ENCODE data around the gene NDUFV2. TPM values are rescaled to one million over a fixed set of nuclear protein-coding genes. Genes with fewer than 3 reads are reported as not detected.

Gene NDUFV2
- total and polyA plus RNA-seq, 2 of the 8 experiments (the other 6 are each of a cell fraction or from before 2014, with no cell fraction given), result 90.8 to 191 TPM

DNA sequence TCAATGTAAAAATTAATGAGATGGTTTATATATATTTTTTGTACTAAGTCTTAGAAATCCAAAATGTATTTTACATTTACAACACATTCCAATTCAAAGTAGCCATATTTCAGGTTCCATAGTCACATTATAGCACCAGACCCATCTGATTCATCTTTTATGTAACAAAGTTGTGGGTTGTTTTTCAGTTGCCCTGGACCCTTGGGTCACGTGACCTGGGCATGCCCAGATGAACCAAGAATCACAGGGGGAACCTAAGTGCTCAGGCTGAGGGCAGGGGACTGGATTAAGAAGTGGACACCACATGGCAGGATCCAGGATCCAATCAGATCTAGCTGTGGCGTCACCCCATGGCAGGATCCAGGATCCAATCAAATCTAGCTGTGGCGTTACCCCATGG is 44.9 kb upstream of the NDUFV2 start:
- Histone ChIP-seq H3K27ac (ENCODE audit: low read depth, low read length) (no peak overlapping the region), H3K4ac (replicated peaks; ENCODE audit: insufficient read length, low read depth, low read length) (no peak overlapping the region), H2BK20ac (ENCODE audit: low read length) (no peak overlapping the region), H3K23ac (ENCODE audit: insufficient read length) (no peak overlapping the region), H4K5ac (ENCODE audit: insufficient read length, low read depth, low read length) (no peak overlapping the region), H3K79me1 (ENCODE audit: low read depth, low read length) (no peaks in the 10 kb centered on the region), H3K4me2 (ENCODE audit: insufficient read depth in 1 of 2, low read depth in 2 of 2, low read length in 2 of 2) (no peak overlapping the region), H3K23me2 (ENCODE audit: low read depth, low read length) (no peaks in the 10 kb centered on the region), H2AK5ac (ENCODE audit: low read depth, low read length) (no peak overlapping the region), H3K9me3 (ENCODE audit: insufficient read depth in 2 of 2, low read depth in 1 of 2, low read length in 1 of 2) (peaks cover 3 to 7% of the 10 kb centered on the region in 2 experiments; a peak in 3 of 4 replicates), H2BK120ac (replicated peaks; ENCODE audit: low read depth, low read length) (no peak overlapping the region), H4K91ac (replicated peaks; ENCODE audit: insufficient read length, low read length) (no peak overlapping the region), H3K56ac (replicated peaks; ENCODE audit: insufficient read length, low read depth, low read length) (no peak overlapping the region), H3K36me3 (ENCODE audit: control insufficient read depth in 2 of 4, insufficient read depth in 4 of 4, low read length in 3 of 4) (no peaks in the 10 kb centered on the region), H3K4me1 (replicated peaks in 1 of 4; ENCODE audit: control insufficient read depth in 3 of 4, insufficient read depth in 4 of 4, low read length in 3 of 4) (no peaks in the 10 kb centered on the region), H3K18ac (ENCODE audit: extremely low read depth, low read length) (no peak overlapping the region), H4K8ac (ENCODE audit: extremely low read depth, insufficient read depth, low read length) (no peak overlapping the region; the same call in 1 of the 2 replicates), H2AFZ (ENCODE audit: low read length) (no peak overlapping the region), H3K9ac (replicated peaks in 1 of 4; ENCODE audit: extremely low read depth in 1 of 4, low read depth in 3 of 4, low read length in 3 of 4) (no peak overlapping the region), H3K27me3 (replicated peaks in 1 of 4; ENCODE audit: control insufficient read depth in 3 of 4, extremely low read depth in 1 of 4, insufficient read depth in 3 of 4, low read length in 3 of 4) (no peaks in the 10 kb centered on the region), H3K14ac (ENCODE audit: insufficient read length) (no peak overlapping the region), H4K20me1 (replicated peaks in 1 of 2; ENCODE audit: control insufficient read depth in 1 of 2, insufficient read depth in 2 of 2, low read length in 2 of 2) (no peaks in the 10 kb centered on the region), H3K79me2 (ENCODE audit: control insufficient read depth in 1 of 2, insufficient read depth in 2 of 2, low read length in 2 of 2) (no peaks in the 10 kb centered on the region), H3K4me3 (ENCODE audit: extremely low read depth in 1 of 4, insufficient read depth in 2 of 4, low read depth in 3 of 4, low read length in 4 of 4) (no peak overlapping the region), H2BK5ac (ENCODE audit: low read depth, low read length) (no peak overlapping the region), H2BK12ac (ENCODE audit: low read depth, low read length) (no peak overlapping the region), H2BK15ac (ENCODE audit: low read length) (no peak overlapping the region)
- DNase-seq (ENCODE audit: low read depth in 1 of 2, low spot score in 2 of 2) (no peak), FAIRE-seq (no peak)
- ChIA-PET POLR2A (ENCODE audit: partially characterized antibody) (no interaction called here), CTCF (ENCODE audit: partially characterized antibody) (interaction anchor here (0.6 to 0.8 kb wide), 3 partner anchors 12 to 545 kb away, joined by 3 to 4 read pairs (median 3); no protein-coding TSS in a partner anchor)
- WGBS, 2 experiments (ENCODE audit: extremely low coverage in 1 of 2, insufficient coverage in 1 of 2, insufficient read length in 1 of 2, insufficient replicate concordance in 2 of 2, low coverage in 1 of 2, low lambda C conversion rate in 2 of 2, missing lambda C conversion rate in 1 of 2), result 85% methylated on average over 3 of the region's 3 CpGs; no CpG with 5 or more reads in 1 of the 2 experiments
- TF ChIP-seq, protein P1, sequence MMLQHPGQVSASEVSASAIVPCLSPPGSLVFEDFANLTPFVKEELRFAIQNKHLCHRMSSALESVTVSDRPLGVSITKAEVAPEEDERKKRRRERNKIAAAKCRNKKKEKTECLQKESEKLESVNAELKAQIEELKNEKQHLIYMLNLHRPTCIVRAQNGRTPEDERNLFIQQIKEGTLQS (IDR thresholded peaks at IDR 0.05; ENCODE audit: insufficient read depth, low read depth, low read length), result no peak
- TF ChIP-seq SIN3A (conservative IDR thresholded peaks at IDR 0.05 in 1 of 2, IDR thresholded peaks at IDR 0.05 in 1 of 2; ENCODE audit: low read depth in 1 of 2, low read length in 2 of 2) (no peak), CTBP2 (IDR thresholded peaks at IDR 0.05; ENCODE audit: borderline replicate concordance, insufficient read depth, insufficient read length, low read length) (no peak), KDM4A (IDR thresholded peaks at IDR 0.05; ENCODE audit: low read depth, low read length, severe bottlenecking) (no peak), HDAC6 (IDR thresholded peaks at IDR 0.05; ENCODE audit: low read depth, low read length) (no peak), KDM5A (IDR thresholded peaks at IDR 0.05; ENCODE audit: low read length) (no peak), EGR1 (IDR thresholded peaks at IDR 0.05; ENCODE audit: borderline replicate concordance, low read depth, low read length) (no peak), JUND (IDR thresholded peaks at IDR 0.05; ENCODE audit: low read length) (no peak), JUN (IDR thresholded peaks at IDR 0.05; ENCODE audit: low read depth, low read length) (no peak), EZH2 (IDR thresholded peaks at IDR 0.05; ENCODE audit: low read depth, low read length, severe bottlenecking) (no peak), SAP30 (IDR thresholded peaks at IDR 0.05; ENCODE audit: insufficient read depth, insufficient replicate concordance, low read length) (no peak), PHF8 (conservative IDR thresholded peaks at IDR 0.05; ENCODE audit: low read depth, low read length) (no peak), POLR2A (IDR thresholded peaks at IDR 0.05; ENCODE audit: control extremely low read depth in 1 of 2, low read depth in 2 of 2, low read length in 2 of 2) (no peak), FOSL1 (IDR thresholded peaks at IDR 0.05; ENCODE audit: insufficient read depth, low read depth, low read length) (no peak)
